ENCODE results near the gene FAM222A.

Gene FAM222A

DNA sequence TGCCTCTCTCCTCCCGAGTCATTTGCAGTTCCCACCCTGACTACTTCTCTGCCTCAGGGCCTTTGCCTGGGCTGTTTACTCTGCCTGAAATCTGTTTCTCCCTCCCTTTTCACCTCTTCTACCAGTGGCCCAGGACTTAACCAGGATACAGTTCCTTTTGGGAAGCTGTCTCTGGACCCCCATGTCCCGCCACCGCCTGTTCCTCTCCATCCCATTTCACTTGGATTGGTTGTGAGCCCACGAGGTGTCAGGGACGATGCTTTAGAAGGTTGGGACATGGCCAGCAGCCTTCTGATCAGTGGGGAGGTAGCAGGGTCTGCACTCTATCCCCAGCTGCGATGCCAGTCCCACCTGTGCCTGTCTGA, 51.8 kb downstream of the FAM222A start:
- no peak overlapping the region for H3K4me3 ChIP-seq (ENCODE audit: low read depth, low read length)
- no peak for DNase-seq (ENCODE audit: low read depth)
- TF ChIP-seq, protein P1, sequence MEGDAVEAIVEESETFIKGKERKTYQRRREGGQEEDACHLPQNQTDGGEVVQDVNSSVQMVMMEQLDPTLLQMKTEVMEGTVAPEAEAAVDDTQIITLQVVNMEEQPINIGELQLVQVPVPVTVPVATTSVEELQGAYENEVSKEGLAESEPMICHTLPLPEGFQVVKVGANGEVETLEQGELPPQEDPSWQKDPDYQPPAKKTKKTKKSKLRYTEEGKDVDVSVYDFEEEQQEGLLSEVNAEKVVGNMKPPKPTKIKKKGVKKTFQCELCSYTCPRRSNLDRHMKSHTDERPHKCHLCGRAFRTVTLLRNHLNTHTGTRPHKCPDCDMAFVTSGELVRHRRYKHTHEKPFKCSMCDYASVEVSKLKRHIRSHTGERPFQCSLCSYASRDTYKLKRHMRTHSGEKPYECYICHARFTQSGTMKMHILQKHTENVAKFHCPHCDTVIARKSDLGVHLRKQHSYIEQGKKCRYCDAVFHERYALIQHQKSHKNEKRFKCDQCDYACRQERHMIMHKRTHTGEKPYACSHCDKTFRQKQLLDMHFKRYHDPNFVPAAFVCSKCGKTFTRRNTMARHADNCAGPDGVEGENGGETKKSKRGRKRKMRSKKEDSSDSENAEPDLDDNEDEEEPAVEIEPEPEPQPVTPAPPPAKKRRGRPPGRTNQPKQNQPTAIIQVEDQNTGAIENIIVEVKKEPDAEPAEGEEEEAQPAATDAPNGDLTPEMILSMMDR (IDR thresholded peaks at IDR 0.05; ENCODE audit: low read depth, low read length, missing control alignments), result no peak

- no peak overlapping the region for H3K4me3 ChIP-seq (ENCODE audit: low read depth, low read length)
- TF ChIP-seq, protein P1 (IDR thresholded peaks at IDR 0.05; ENCODE audit: low read depth, low read length, missing control alignments), result no peak
- no peak for DNase-seq (ENCODE audit: low read depth)
These were observed 52.7 kb downstream of the FAM222A start for GRCh38 chr12:109766251-109766778.

DNA sequence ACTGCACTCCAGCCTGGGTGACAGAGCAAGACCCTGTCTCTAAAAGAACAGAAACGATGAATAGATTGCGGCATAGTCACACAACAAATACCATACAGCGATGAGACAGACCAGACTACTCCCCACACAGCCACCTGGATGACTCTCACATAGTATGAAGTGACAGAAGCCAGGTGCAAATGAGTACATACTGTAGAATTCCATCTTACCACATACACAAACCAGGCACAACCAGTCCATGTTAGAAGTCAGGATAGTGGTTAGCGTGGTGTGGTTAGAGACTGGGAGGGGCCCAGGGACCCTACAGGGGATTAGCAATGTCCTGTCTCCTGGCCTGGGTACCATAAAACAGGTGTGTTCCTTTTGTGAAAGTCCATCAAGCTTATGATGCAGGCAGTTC, 53.8 kb downstream of the FAM222A start:
- TF ChIP-seq, protein P1 (IDR thresholded peaks at IDR 0.05; ENCODE audit: low read depth, low read length, missing control alignments), result no peak
- DNase-seq (ENCODE audit: low read depth), result no peak

GRCh38 chr12:109767991-109768900, 54.6 kb downstream of the FAM222A start:
- DNase-seq (ENCODE audit: low read depth), result no peak
- TF ChIP-seq, protein P1 (IDR thresholded peaks at IDR 0.05; ENCODE audit: low read depth, low read length, missing control alignments), result no peak
- no peak overlapping the region for H3K4me3 ChIP-seq (ENCODE audit: low read depth, low read length)

More for the DNA sequence above, 53.8 kb downstream of the FAM222A start:
- H3K4me3 ChIP-seq (ENCODE audit: low read depth, low read length), result no peak overlapping the region

- H3K4me3 ChIP-seq (ENCODE audit: low read depth, low read length), result no peak overlapping the region
- no peak for DNase-seq (ENCODE audit: low read depth)
- TF ChIP-seq, protein P1 (IDR thresholded peaks at IDR 0.05; ENCODE audit: low read depth, low read length, missing control alignments), result no peak
These were observed 55.5 kb downstream of the FAM222A start for GRCh38 chr12:109768901-109769670.

- no peak for DNase-seq (ENCODE audit: low read depth)
- H3K4me3 ChIP-seq (ENCODE audit: low read depth, low read length), result no peak overlapping the region
- TF ChIP-seq, protein P1 (IDR thresholded peaks at IDR 0.05; ENCODE audit: low read depth, low read length, missing control alignments), result no peak
These were observed 56.7 kb downstream of the FAM222A start for GRCh38 chr12:109770104-109770860.
